GM12878 (cell line): ENCODE data around the gene FRMD8. TPM values are rescaled to one million over a fixed set of nuclear protein-coding genes. Genes with fewer than 3 reads are reported as not detected.

Source experiments
- ATAC-seq: fragments of 200-7000 bp; cut with Tn5 transposase; 3 replicates; pipeline ENCODE4 v1.9.1; 2020; ENCODE audit warnings: mild to moderate bottlenecking, moderate library complexity
- BruUV-seq: library from RNA; stranded (reverse); fragments of 400-500 nt; replicated peaks from 2 replicates; lab custom pipeline; 2021; lab: Mats Ljungman, UMichigan
- CTCF ChIA-PET: fragments of 300-600 bp; sonication (Branson Sonifier 250); formaldehyde crosslinking; extraction: SDS; loops from one replicate; lab custom pipeline; 2021; ENCODE audit warnings: inconsistent platforms; lab: Yijun Ruan, JAX
- POLR2A ChIA-PET: fragments of 350-600 bp; formaldehyde crosslinking; extraction: SDS; loops from one replicate; lab custom pipeline; 2021; ENCODE audit warnings: inconsistent platforms; lab: Charles Lee
- RAD21 ChIA-PET: fragments of 300-600 bp; sonication (Branson Sonifier 250); formaldehyde crosslinking; loops from one replicate; lab custom pipeline; 2023; ENCODE audit warnings: antibody characterized with exemption; ENCODE audit not compliant: unreplicated experiment; lab: Charles Lee
- SMC1A ChIA-PET: fragments of 300-600 bp; sonication (Branson Sonifier 250); formaldehyde crosslinking; loops from one replicate; lab custom pipeline; 2023; ENCODE audit not compliant: unreplicated experiment, uncharacterized antibody; lab: Charles Lee
- DNase-seq: peaks from one replicate; pipeline ENCODE4 v3.0.0-alpha.2; 2011; ENCODE audit warnings: low read depth, low spot score
- FAIRE-seq: peaks from 3 replicates; lab custom pipeline; 2011; peaks lifted over from hg19 to GRCh38; lab: Jason Lieb, UNC
- H2AFZ ChIP-seq: 2 replicates; pipeline ENCODE4 v1.6.0; 2011; ENCODE audit warnings: low read depth, low read length, control low read depth; ENCODE audit not compliant: control insufficient read depth
- H3K27ac ChIP-seq: 2 replicates; pipeline ENCODE4 v1.5.1; 2011; ENCODE audit warnings: control low read depth; ENCODE audit not compliant: control insufficient read depth, insufficient read depth
- H3K27me3 ChIP-seq, 2 experiments: replicated peaks in 1 of 2; 2 replicates each; pipeline versions ENCODE4 v1.6.0 to v1.6.1; 2011; ENCODE audit warnings: low read length in 1 of 2; ENCODE audit not compliant: control insufficient read depth in 2 of 2, insufficient read depth in 2 of 2
- H3K36me3 ChIP-seq, 2 experiments: 2 replicates each; pipeline ENCODE4 v1.5.1; 2011; ENCODE audit warnings: low read length in 1 of 2; ENCODE audit not compliant: control insufficient read depth in 2 of 2, insufficient read depth in 2 of 2
- H3K4me1 ChIP-seq: 2 replicates; pipeline ENCODE4 v1.6.1; 2011; ENCODE audit warnings: mild to moderate bottlenecking, low read length, moderate library complexity, mixed read lengths; ENCODE audit not compliant: control insufficient read depth, insufficient read depth
- H3K4me2 ChIP-seq: 2 replicates; pipeline ENCODE4 v1.6.0; 2011; ENCODE audit warnings: control low read depth; ENCODE audit not compliant: control insufficient read depth, insufficient read depth
- H3K4me3 ChIP-seq: fragments of 200-600 bp; sonication (generic); 2 replicates; pipeline ENCODE4 v1.5.1; 2016
- H3K79me2 ChIP-seq: 2 replicates; pipeline ENCODE4 v1.6.0; 2011; ENCODE audit warnings: low read length; ENCODE audit not compliant: control insufficient read depth, insufficient read depth
- H3K9ac ChIP-seq: 2 replicates; pipeline ENCODE4 v1.8.0; 2011; ENCODE audit warnings: low read length, control low read depth, mixed read lengths; ENCODE audit not compliant: control insufficient read depth, insufficient read depth
- H3K9me3 ChIP-seq: replicated peaks from 3 replicates; pipeline ENCODE4 v1.5.1; 2011; ENCODE audit warnings: mild to moderate bottlenecking, low read length; ENCODE audit not compliant: control insufficient read depth, insufficient read depth
- H4K20me1 ChIP-seq: 2 replicates; pipeline ENCODE4 v1.6.0; 2011; ENCODE audit not compliant: control insufficient read depth, insufficient read depth
- NR2F1 ChIP-seq: fragments of 450-650 bp; conservative IDR thresholded peaks from 2 replicates; pipeline ENCODE4 v1.6.1; 2017; ENCODE audit warnings: mild to moderate bottlenecking
- WGBS: methylation state at CpG from one replicate; pipeline ENCODE4 v1.1.6; 2016; ENCODE audit warnings: low lambda C conversion rate; ENCODE audit not compliant: insufficient replicate concordance, insufficient coverage; ENCODE audit errors: missing lambda C conversion rate; 5-methylcytosine and 5-hydroxymethylcytosine counted together
- in situ Hi-C: fragments of 300-500 bp; cut with MboI; formaldehyde crosslinking; loops from 9 replicates; pipeline ENCODE4 v1.14.3; 2018; ENCODE audit warnings: mixed read lengths
- intact Hi-C: fragments of 100-400 bp; cut with micrococcal nuclease; formaldehyde crosslinking; loops from one replicate; pipeline ENCODE4 v1.14.2; 2022; ENCODE audit not compliant: unreplicated experiment
- polyA plus RNA-seq, 11 experiments: library from polyadenylated mRNA; depleted of rRNA in 4 of 11; unstranded in 6 of 11; stranded (reverse) in 5 of 11; fragments of >200 nt; fragmentation: Nextera tagmentation in 4 of 11; fragmentation: Illumina TruSeq in 1 of 11; extraction: Ambion mirVana in 4 of 11; extraction: Trizol in 1 of 11; gene quantifications; 1 replicate in 1 of 11; 2 replicates in 10 of 11; pipeline versions ENCODE4 v1.2.1 to v1.2.3, GENCODE V29; 2011 to 2016; ENCODE audit warnings: inconsistent platforms in 2 of 11, missing spikeins in 2 of 11, low read depth in 1 of 11
- total RNA-seq, 4 experiments: library from RNA; depleted of rRNA in 3 of 4; stranded (reverse); fragments of >200 nt in 3 of 4; fragmentation: Illumina TruSeq in 1 of 4; extraction: Trizol in 1 of 4; gene quantifications; 2 replicates each; pipeline versions ENCODE4 v1.2.1 to v1.2.3, GENCODE V29; 2013 to 2021
- TF ChIP-seq, protein P1 (sequence below): fragments of 150-350 bp; IDR thresholded peaks from 2 replicates; pipeline ENCODE4 v1.6.1; 2014; ENCODE audit warnings: mild to moderate bottlenecking, low read depth, low read length

Gene FRMD8
- total and polyA plus RNA-seq, 10 of the 15 experiments (the other 5 are each of a cell fraction or from before 2014, with no cell fraction given) = 8.3 to 69.4 (median 28.0) TPM

DNA sequence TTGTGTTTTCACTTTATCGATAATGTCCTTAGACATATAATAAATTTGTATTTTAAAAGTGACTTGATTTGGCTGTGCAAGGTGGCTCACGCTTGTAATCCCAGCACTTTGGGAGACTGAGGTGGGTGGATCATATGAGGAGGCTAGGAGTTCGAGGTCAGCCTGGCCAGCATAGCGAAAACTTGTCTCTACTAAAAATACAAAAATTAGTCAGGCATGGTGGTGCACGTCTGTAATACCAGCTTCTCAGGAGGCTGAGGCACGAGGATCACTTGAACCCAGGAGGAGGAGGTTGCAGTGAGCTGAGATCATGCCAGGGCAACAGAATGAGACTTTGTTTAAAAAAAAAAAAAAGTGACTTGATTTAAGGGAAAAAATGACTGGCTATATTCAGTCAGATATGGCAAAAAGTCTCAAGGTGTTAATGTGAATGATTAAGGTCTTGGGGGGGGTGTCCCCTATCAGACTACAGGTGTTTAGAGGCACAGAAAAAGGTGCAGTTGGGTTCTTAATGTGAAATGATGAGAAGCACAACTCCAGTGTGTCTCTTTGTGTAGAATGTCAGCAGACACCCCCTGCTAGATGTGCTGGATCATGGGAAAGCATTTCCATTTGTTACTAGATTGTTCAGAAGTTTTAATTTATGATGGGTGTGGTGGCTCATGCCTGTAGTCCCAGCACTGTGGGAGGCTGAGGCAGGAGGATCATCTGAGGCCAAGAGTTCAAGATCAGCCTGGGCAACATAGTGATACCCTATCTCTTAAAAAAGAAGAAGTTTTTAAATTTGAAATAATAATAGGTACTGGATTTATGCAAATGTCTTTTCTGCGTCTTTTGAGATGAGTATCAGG lies 53.1 kb downstream of the FRMD8 start:
- in situ Hi-C loops = no loop called here
- ATAC-seq (no peak), FAIRE-seq (no peak), DNase-seq (no peak)
- Histone ChIP-seq H3K27me3 (no peaks in the 10 kb centered on the region), H3K4me3 (no peak overlapping the region), H3K9ac (no peak overlapping the region), H3K79me2 (peaks cover 59% of the 10 kb centered on the region), H3K4me1 (peaks cover 53% of the 10 kb centered on the region), H3K4me2 (peak overlapping the region; percentile 86), H3K9me3 (no peaks in the 10 kb centered on the region), H4K20me1 (no peaks in the 10 kb centered on the region), H3K36me3 (peaks cover 2 to 17% of the 10 kb centered on the region in 2 experiments), H2AFZ (no peak overlapping the region), H3K27ac (peak overlapping the region; percentile 89)
- ChIA-PET POLR2A (interaction anchor here (0.7 to 3.1 kb wide), 6 partner anchors 20 to 68 kb away, joined by 3 to 13 read pairs (median 4); no protein-coding TSS in a partner anchor), RAD21 (interaction anchor here (0.6 to 3.5 kb wide), 4 partner anchors 22 to 132 kb away, joined by 3 to 19 read pairs (median 4); partner anchors contain the start of gene MALAT1), CTCF (interaction anchor here (0.6 to 2.6 kb wide), 5 partner anchors 23 to 223 kb away, joined by 3 to 13 read pairs (median 4); partner anchors contain the start of genes MALAT1 and RELA), SMC1A (interaction anchor here (0.6 to 2.7 kb wide), 2 partner anchors 19 to 1105 kb away, joined by 3 to 12 read pairs; no protein-coding TSS in a partner anchor)
- 40% methylated on average over 7 of the region's 7 CpGs for WGBS
- BruUV-seq = TSS peak; percentile 9
- intact Hi-C loops = loop anchor here (2.0 kb wide), 3 partner anchors 13 to 55 kb away; no protein-coding TSS in a partner anchor
- 0 out of 2 replicates have a peak, but pooled peaks have one; percentile 16 for TF ChIP-seq NR2F1
- TF ChIP-seq, protein P1, sequence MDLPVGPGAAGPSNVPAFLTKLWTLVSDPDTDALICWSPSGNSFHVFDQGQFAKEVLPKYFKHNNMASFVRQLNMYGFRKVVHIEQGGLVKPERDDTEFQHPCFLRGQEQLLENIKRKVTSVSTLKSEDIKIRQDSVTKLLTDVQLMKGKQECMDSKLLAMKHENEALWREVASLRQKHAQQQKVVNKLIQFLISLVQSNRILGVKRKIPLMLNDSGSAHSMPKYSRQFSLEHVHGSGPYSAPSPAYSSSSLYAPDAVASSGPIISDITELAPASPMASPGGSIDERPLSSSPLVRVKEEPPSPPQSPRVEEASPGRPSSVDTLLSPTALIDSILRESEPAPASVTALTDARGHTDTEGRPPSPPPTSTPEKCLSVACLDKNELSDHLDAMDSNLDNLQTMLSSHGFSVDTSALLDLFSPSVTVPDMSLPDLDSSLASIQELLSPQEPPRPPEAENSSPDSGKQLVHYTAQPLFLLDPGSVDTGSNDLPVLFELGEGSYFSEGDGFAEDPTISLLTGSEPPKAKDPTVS = no peak
